ENCODE data around the gene JUP. TPM values are rescaled to one million over a fixed set of nuclear protein-coding genes. Genes with fewer than 3 reads are reported as not detected.

The JUP gene
- total and polyA plus RNA-seq, 7 donors: 22.2 to 494 (median 40.3) TPM

DNA sequence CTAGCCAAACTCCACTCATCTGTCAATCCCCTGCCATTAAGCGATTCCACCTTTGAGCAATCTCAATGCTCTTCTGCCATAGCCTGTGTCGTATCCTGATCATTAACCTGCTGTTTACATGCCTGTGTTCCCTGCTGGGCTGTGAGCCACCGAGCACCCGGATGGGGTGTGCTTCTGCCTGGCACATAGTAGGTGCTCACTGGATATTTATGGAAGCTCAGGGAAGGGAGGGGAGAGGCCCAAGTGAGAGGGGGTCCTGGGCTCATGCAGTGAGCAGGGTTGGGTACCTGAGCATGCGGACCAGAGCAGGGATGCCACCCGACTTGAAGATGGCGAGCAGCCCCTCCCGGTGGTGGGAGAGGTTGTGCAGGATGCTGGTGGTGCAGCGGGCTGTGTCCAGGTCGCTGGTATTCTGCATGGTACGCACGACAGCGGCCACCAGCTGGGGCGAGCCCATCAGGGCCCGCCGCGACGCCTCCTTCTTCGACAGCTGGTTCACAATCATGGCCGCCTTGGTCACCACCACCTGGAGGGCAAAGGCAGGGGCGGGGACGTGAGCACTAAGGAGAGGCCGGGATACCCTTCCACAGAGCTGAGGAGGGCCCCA is 17.7 kb downstream of the JUP start:
- H3K4me3 ChIP-seq: no peak overlapping the region
- peaks cover 0 to 56% (median 7%) of the 10 kb centered on the region in 4 donors for H3K36me3 ChIP-seq
- WGBS, 2 donors: 89 to 94% methylated on average over 23 of the region's 23 CpGs
- no peak for TF ChIP-seq EP300 (IDR thresholded peaks at IDR 0.05)
- TF ChIP-seq, protein P1, sequence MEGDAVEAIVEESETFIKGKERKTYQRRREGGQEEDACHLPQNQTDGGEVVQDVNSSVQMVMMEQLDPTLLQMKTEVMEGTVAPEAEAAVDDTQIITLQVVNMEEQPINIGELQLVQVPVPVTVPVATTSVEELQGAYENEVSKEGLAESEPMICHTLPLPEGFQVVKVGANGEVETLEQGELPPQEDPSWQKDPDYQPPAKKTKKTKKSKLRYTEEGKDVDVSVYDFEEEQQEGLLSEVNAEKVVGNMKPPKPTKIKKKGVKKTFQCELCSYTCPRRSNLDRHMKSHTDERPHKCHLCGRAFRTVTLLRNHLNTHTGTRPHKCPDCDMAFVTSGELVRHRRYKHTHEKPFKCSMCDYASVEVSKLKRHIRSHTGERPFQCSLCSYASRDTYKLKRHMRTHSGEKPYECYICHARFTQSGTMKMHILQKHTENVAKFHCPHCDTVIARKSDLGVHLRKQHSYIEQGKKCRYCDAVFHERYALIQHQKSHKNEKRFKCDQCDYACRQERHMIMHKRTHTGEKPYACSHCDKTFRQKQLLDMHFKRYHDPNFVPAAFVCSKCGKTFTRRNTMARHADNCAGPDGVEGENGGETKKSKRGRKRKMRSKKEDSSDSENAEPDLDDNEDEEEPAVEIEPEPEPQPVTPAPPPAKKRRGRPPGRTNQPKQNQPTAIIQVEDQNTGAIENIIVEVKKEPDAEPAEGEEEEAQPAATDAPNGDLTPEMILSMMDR (IDR thresholded peaks at IDR 0.05): no peak
- TF ChIP-seq POLR2A (IDR thresholded peaks at IDR 0.05): no peak
- TF ChIP-seq POLR2AphosphoS5 (IDR thresholded peaks at IDR 0.05): no peak
- intact Hi-C loops (cut with DNase I): no loop called here
- H3K4me1 ChIP-seq: peaks cover 0 to 14% (median 13%) of the 10 kb centered on the region in 4 donors
- no peak for DNase-seq
- no peak overlapping the region for H3K27ac ChIP-seq
- no peaks in the 10 kb centered on the region for H3K9me3 ChIP-seq
- H3K27me3 ChIP-seq: no peaks in the 10 kb centered on the region

DNA sequence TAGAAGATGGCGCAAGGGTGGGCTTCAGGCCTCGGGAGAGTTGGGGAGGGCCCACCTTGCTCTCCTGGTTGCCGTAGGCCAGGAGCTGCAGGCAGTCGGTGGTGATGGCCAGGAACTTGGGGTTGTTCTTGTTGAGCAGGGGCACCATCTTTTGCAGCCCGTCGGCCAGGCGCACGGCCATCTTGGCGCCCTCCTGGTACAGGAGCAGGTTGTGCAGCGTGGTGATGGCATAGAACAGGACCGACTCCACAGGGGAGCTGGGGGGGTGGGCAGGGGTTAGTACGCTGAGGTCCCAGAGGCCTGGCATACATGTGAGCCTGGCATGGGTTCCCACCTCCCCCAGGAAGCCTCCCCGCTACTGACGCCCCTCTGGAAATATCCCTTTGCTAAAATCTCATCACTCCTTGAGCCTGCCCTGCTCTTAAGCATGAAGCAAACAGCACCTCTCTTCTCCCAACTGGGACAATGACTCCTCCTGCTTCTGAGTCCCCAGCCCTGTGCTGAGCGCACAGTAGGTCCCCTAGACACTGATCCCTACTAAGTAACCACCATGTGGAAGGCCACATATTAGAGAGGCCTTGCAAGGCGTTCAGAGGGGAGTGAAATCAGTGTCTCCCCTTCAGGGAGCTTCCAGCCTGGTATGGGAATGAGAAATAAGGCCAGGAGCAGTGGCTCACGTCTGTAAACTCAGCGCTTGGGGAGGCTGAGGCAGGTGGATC is 19.0 kb downstream of the JUP start:
- peaks cover 0 to 68% (median 11%) of the 10 kb centered on the region in 4 donors for H3K36me3 ChIP-seq
- H3K27me3 ChIP-seq: no peaks in the 10 kb centered on the region
- H3K9me3 ChIP-seq: no peaks in the 10 kb centered on the region
- peaks cover 0 to 1% (median 0%) of the 10 kb centered on the region in 4 donors for H3K4me1 ChIP-seq
- WGBS, 2 donors: 93 to 95% methylated on average over 18 of the region's 18 CpGs
- H3K27ac ChIP-seq: no peak overlapping the region
- TF ChIP-seq, protein P1 (IDR thresholded peaks at IDR 0.05): no peak
- TF ChIP-seq EP300 (IDR thresholded peaks at IDR 0.05): no peak
- TF ChIP-seq POLR2AphosphoS5 (IDR thresholded peaks at IDR 0.05): no peak
- no peak for TF ChIP-seq POLR2A (IDR thresholded peaks at IDR 0.05)
- intact Hi-C loops (cut with DNase I): no loop called here
- no peak for DNase-seq
- no peak overlapping the region for H3K4me3 ChIP-seq

DNA sequence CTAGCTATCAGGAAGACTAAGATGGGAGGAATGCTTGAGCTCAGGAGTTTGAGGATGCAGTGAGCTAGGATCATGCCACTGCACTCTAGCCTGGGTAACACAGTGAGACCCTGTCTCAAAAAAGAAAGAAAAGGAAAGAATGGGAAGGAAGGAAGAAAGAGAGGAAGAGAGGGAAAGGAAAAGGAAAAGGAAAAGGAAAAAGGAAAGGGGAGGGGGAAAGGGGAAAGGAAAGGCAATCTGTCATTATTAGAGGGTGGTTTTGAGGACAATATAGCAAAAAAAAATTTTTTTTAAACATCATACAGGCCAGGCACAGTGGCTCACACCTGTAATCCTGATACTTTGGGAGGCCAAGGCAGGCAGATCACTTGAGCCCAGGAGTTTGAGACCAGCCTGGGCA is 20.4 kb downstream of the JUP start:
- DNase-seq: no peak
- Histone ChIP-seq H3K9me3 (no peaks in the 10 kb centered on the region), H3K27me3 (no peaks in the 10 kb centered on the region), H3K4me1 (no peaks in the 10 kb centered on the region), H3K4me3 (no peak overlapping the region), H3K36me3 (peaks cover 0 to 72% (median 12%) of the 10 kb centered on the region in 4 donors), H3K27ac (no peak overlapping the region)
- intact Hi-C loops (cut with DNase I): no loop called here
- TF ChIP-seq, protein P1 (IDR thresholded peaks at IDR 0.05): no peak
- TF ChIP-seq EP300 (IDR thresholded peaks at IDR 0.05): no peak
- TF ChIP-seq POLR2A (IDR thresholded peaks at IDR 0.05): no peak
- no peak for TF ChIP-seq POLR2AphosphoS5 (IDR thresholded peaks at IDR 0.05)

DNA sequence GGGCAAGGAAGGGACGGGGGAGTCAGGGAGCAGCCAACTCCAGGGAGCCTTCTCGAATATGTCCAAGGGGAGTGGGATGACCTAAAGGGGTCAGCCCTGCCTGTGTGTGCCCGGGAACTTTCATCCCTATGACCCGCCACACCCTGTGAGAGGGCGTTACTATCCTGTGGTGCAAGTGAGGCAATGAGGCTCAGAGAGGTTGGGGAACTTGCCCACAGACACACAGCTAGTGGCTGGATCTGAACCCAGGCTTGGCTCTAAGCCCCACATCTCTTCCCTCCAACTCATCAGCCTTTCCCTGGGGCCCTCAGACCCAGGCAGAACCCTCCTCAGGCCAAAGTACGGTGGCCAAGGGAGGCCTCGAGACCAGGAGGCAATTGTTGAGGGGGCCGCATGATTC is 23.2 kb downstream of the JUP start:
- Histone ChIP-seq H3K36me3 (peaks cover 0 to 68% (median 13%) of the 10 kb centered on the region in 4 donors), H3K4me1 (no peaks in the 10 kb centered on the region), H3K9me3 (no peaks in the 10 kb centered on the region), H3K27me3 (no peaks in the 10 kb centered on the region), H3K4me3 (no peak overlapping the region), H3K27ac (no peak overlapping the region)
- 86 to 90% methylated on average over 8 of the region's 8 CpGs for WGBS, 2 donors
- DNase-seq: no peak
- no peak for TF ChIP-seq POLR2AphosphoS5 (IDR thresholded peaks at IDR 0.05)
- TF ChIP-seq POLR2A (IDR thresholded peaks at IDR 0.05): no peak
- TF ChIP-seq, protein P1 (IDR thresholded peaks at IDR 0.05): no peak
- TF ChIP-seq EP300 (IDR thresholded peaks at IDR 0.05): no peak
- intact Hi-C loops (cut with DNase I): no loop called here
